Activated CD4-positive, alpha-beta memory T cell treated with anti-CD3 and anti-CD28 coated beads for 36 hours (primary cell): ENCODE data around the gene SYP. TPM values are rescaled to one million over a fixed set of nuclear protein-coding genes. Genes with fewer than 3 reads are reported as not detected.
"Not testable (repeated sequence)": the region's sequence is repeated elsewhere in the genome, so short reads cannot be mapped to it uniquely, and the experiment has no call there.

ENCODE experiments used
- CTCF ChIA-PET: fragments of 350-600 bp; sonication (Branson Sonifier 250); formaldehyde crosslinking; loops from one replicate; lab custom pipeline; 2021; ENCODE audit warnings: antibody characterized with exemption, inconsistent platforms; lab: Charles Lee
- POLR2A ChIA-PET: fragments of 350-600 bp; sonication (Branson Sonifier 250); formaldehyde crosslinking; loops from one replicate; lab custom pipeline; 2021; ENCODE audit warnings: antibody characterized with exemption; lab: Charles Lee
- DNase-seq: peaks from one replicate; pipeline ENCODE4 v3.0.0-alpha.2; 2020
- H3K27ac Mint-ChIP-seq: one replicate; pipeline ENCODE4 v1.8.0; 2021; ENCODE audit warnings: mixed read lengths
- H3K27me3 Mint-ChIP-seq: one replicate; pipeline ENCODE4 v1.8.0; 2021; ENCODE audit warnings: mixed read lengths
- H3K36me3 Mint-ChIP-seq: one replicate; pipeline ENCODE4 v1.8.0; 2021; ENCODE audit warnings: mixed read lengths
- H3K4me1 Mint-ChIP-seq: one replicate; pipeline ENCODE4 v1.8.0; 2021; ENCODE audit warnings: low read depth, mixed read lengths
- H3K4me3 Mint-ChIP-seq: one replicate; pipeline ENCODE4 v1.8.0; 2021; ENCODE audit warnings: mild to moderate bottlenecking, mixed read lengths
- H3K9me3 Mint-ChIP-seq: one replicate; pipeline ENCODE4 v1.8.0; 2021; ENCODE audit warnings: mixed read lengths
- intact Hi-C: fragments of 100-400 bp; cut with micrococcal nuclease; formaldehyde crosslinking; loops from one replicate; pipeline ENCODE4 v1.15.1; 2023
- total RNA-seq, 2 experiments: library from RNA; stranded (reverse); gene quantifications; one replicate each; pipeline ENCODE4 v1.2.3, GENCODE V29; 2021

SYP gene
- total RNA-seq, 2 experiments from 2014 or later: 5.3 to 5.4 TPM

DNA sequence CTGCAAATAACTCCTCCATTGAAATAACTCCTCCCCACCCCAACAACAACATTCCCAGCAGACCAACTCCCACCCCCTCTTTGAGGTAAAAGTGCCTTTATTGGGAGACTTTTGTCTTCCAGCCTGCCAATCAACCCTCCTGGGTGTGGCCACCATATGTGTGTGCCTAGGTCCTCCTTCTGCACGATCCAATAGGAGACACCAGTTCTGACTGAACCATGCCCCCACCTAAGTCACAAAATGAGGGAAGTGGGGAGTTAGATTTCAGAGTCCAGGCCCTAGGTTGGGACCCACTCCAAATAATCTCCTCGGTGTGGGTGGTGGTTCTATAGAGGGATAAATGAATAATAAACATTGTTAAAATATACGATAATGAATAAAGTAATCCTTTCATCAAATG lies 25.3 kb downstream of the SYP start:
- intact Hi-C loops: no loop called here
- no peak overlapping the region for H3K4me3 Mint-ChIP-seq
- no peaks in the 10 kb centered on the region for H3K27me3 Mint-ChIP-seq
- H3K27ac Mint-ChIP-seq: peak overlapping the region; percentile 8
- CTCF ChIA-PET: interaction anchor here (1.0 kb wide), 1 partner anchor 15 kb away, joined by 3 read pairs; no protein-coding TSS in a partner anchor
- no peak for DNase-seq
- no peaks in the 10 kb centered on the region for H3K9me3 Mint-ChIP-seq
- POLR2A ChIA-PET: no interaction called here
- peaks cover 34% of the 10 kb centered on the region for H3K36me3 Mint-ChIP-seq
- peaks cover 17% of the 10 kb centered on the region for H3K4me1 Mint-ChIP-seq

DNA sequence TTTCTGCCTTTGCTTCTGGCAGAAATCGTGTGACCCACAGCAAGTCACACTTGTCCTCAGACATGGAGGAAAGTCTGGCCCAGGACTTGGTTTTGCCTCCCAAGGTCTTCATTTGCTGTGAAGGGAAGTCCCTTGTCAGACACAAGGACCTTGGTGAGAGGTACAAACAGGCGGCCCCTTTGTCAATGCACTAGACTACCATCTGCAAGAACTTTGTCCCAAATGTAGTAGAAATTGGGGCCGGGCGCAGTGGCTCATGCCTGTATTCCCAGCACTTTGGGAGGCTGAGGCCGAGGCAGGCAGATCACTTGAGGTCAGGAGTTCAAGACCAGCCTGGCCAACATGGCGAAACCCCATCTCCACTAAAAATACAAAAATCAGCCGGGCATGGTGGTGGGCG lies 26.4 kb downstream of the SYP start:
- H3K9me3 Mint-ChIP-seq, intact Hi-C loops, DNase-seq, H3K27me3 Mint-ChIP-seq: not testable (repeated sequence)
- Mint-ChIP-seq H3K27ac (peak overlapping the region; percentile 91), H3K4me1 (peaks cover 21% of the 10 kb centered on the region), H3K4me3 (peak overlapping the region; percentile 86), H3K36me3 (peaks cover 30% of the 10 kb centered on the region)
- ChIA-PET POLR2A (interaction anchor here (0.5 kb wide), 1 partner anchor 171 kb away, joined by 4 read pairs; no protein-coding TSS in a partner anchor), CTCF (interaction anchor here (2.2 kb wide), 1 partner anchor 19 kb away, joined by 11 read pairs; no protein-coding TSS in a partner anchor)

DNA sequence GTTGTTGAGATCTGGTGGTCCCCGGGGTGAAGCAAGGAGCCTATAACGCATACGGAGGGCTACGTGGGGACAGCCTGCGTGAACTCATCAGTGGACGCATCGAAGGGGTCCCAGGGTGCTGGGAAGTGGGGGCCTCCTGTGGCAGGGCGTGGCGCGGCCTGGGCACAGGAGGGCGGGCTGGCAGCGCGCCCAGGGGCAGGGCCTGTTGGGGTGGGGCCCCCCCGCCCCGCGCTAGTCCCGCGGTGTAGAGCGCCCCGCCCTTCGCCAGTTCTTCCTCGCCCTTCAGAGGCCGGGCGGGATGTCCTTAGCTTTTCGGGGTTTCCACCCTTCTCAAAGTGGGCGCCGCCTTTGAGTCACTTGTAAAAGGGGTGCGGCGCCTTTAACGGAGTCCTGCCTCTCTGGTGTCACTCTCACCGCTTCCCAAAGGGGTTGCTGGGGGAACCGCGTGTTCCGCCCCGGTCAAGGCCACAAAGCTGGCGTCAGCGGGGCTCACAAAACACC lies 27.7 kb downstream of the SYP start:
- intact Hi-C loops: no loop called here
- Mint-ChIP-seq H3K9me3 (no peaks in the 10 kb centered on the region), H3K36me3 (peaks cover 30% of the 10 kb centered on the region), H3K27me3 (no peaks in the 10 kb centered on the region), H3K27ac (peak overlapping the region; percentile 91), H3K4me1 (peaks cover 30% of the 10 kb centered on the region), H3K4me3 (peak overlapping the region; percentile 86)
- DNase-seq: peak; percentile 83
- POLR2A ChIA-PET: interaction anchor here (0.7 to 1.7 kb wide), 3 partner anchors 8 to 97 kb away, joined by 3 to 4 read pairs (median 3); partner anchors contain the start of gene PPP1R3F
- CTCF ChIA-PET: interaction anchor here (1.2 to 2.2 kb wide), 4 partner anchors 8 to 20 kb away, joined by 3 to 11 read pairs (median 4); no protein-coding TSS in a partner anchor

DNA sequence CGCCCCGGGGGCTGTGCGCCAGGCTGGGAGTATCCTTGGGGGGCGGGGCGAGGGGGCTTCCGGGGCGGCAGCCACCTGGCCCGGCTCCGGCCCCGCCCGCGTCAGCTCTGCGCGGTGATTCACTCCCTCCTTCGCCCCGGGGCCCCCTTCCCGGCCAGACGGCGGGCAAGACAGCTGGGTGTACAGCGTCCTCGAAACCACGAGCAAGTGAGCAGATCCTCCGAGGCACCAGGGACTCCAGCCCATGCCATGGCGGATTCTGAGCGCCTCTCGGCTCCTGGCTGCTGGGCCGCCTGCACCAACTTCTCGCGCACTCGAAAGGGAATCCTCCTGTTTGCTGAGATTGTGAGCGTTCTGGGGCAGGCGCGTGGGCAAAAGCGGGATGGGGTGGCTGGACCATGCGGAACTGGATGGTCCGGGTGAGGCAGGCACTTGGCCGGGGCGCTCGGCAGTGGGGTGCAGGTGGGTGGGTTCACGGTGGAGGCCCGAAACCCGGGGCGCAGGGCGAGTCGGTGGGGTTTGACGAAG lies 28.2 kb downstream of the SYP start, which contains the start of gene PLP2:
Gene PLP2 (plus strand): TSS at position 147 of the 528 bp plus-strand sequence. CDS start 103 bp downstream, at position 250.
- Mint-ChIP-seq H3K36me3 (peaks cover 30% of the 10 kb centered on the region), H3K27ac (peak within 1 kb of the TSS; percentile 91), H3K27me3 (no peaks in the 10 kb centered on the region), H3K9me3 (no peaks in the 10 kb centered on the region), H3K4me1 (peaks cover 31% of the 10 kb centered on the region), H3K4me3 (peak within 1 kb of the TSS; percentile 86)
- intact Hi-C loops: no loop called here
- DNase-seq: peak; percentile 88
- POLR2A ChIA-PET: interaction anchor here (1.2 to 1.7 kb wide), 2 partner anchors 9 to 97 kb away, joined by 3 to 4 read pairs; partner anchors contain the start of gene PPP1R3F
- CTCF ChIA-PET: interaction anchor here (1.2 to 2.2 kb wide), 5 partner anchors 8 to 21 kb away, joined by 3 to 11 read pairs (median 4); no protein-coding TSS in a partner anchor

DNA sequence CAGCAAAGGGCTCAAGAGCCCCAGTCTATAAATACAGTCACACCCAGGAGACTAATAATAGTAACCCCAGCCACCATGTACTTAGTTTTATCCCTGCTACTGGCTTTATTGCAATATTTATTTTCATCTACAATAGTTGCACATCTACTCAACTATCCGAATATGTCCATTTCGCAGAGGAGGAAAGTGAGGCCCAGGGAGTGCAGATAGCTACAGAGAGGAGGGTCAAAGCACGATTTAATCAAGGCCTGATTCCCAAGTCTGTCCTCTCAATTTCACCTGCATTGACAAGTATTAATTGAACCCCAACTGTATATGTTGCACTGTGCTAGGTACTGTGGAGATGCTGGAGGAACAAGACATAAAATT lies 32.3 kb downstream of the SYP start:
- H3K36me3 Mint-ChIP-seq: peaks cover 2% of the 10 kb centered on the region
- POLR2A ChIA-PET: interaction anchor here (0.9 to 2.1 kb wide), 4 partner anchors 13 to 270 kb away, joined by 3 to 11 read pairs (median 3); no protein-coding TSS in a partner anchor
- peak overlapping the region; percentile 93 for H3K27ac Mint-ChIP-seq
- H3K4me1 Mint-ChIP-seq: peaks cover 30% of the 10 kb centered on the region
- no peak for DNase-seq
- no peaks in the 10 kb centered on the region for H3K27me3 Mint-ChIP-seq
- intact Hi-C loops: loop anchor here (1.0 to 10.0 kb wide), 2 partner anchors 24 to 363 kb away; partner anchors contain the start of gene HDAC6
- CTCF ChIA-PET: interaction anchor here (1.1 to 3.4 kb wide), 3 partner anchors 12 to 24 kb away, joined by 3 to 23 read pairs (median 12); no protein-coding TSS in a partner anchor
- no peaks in the 10 kb centered on the region for H3K9me3 Mint-ChIP-seq
- H3K4me3 Mint-ChIP-seq: peak overlapping the region; percentile 78

DNA sequence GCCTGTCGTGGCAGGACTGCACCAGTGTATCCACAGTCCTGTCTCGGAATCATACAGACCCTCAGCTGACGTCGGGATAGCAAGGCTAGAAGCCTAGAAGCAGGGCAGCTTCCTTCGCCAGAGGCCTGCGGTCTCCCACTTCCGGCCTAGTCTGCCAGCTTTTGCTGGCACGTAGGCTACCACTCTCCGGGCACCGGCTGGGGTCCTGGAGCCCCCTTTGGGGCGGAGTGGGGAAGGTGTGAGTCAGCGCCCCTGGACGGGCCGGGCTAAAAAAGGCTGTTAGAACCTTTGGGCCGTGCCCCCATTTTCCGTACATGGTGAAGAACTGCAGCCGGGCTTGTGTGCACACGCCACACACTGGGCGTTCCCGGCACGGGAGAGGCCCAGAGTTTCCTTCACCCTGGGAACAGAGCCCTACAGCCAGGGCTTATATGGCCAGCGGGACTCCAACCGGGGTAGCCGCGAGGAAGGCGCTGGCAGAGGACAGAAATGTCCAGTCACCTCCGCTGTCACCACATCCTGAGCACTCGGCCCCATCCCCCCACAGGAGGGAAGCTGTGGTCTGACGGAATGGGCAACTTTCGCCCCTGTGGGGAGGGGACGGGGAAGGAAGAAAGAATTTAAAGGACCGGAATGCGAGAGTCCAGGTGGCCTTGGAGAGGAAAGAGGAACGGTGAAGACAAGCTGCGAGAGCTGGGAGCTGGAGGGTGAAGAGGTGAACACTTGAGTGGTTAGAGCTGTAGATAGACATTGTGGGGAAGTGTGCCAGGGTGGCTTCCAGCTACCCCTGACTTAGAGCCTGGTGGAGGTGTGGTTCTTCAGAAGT lies 32.9 kb downstream of the SYP start:
- intact Hi-C loops: loop anchor here (1.0 to 10.0 kb wide), 2 partner anchors 24 to 362 kb away; partner anchors contain the start of gene HDAC6

DNA sequence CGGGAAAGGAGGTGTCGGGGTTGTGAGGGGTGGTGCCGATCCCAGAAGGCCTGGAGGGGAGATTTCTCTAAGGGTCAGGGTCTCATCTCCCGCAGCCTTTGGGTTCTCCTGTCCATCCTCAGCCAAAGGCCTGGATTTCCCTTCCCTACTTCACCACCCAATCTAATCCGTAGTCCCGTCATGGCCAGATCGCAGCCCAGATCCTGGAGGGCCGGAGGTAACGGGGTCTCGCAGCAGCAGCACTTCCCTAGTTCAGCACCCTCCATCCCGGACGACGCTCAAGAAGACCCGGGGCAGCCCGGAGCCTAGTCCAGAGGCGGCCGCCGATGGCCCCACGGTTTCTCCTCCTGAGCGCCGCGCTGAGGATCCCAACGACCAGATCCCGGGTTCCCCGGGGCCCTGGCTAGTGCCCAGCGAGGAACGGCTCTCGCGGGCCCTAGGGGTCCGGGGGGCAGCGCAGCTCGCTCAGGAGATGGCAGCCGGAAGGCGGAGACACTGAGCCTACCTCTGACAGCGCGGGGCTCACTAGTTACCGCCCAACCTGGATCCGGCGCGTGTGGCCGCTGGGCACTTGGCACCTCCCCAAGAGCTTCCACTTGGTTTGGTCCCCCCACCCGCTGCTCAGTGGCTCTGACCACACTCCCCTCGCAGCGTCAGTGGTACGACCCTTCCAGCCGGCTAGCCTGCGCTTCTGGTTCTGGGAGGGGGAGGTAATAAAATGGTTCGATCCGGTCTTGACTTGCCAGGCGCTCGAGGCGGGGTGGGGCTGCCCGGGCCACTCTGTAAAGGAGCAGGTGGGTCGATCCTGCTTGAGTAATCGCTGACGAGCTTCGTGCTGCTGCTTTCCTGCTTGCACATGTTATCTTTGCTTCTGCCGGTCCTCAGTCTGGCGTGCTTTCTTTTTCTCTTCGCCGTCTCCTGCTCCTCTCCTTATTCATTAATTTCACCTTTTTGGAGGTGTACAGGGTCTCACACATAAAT lies 33.8 kb downstream of the SYP start:
- H3K27ac Mint-ChIP-seq: peak overlapping the region; percentile 93
- peak overlapping the region; percentile 78 for H3K4me3 Mint-ChIP-seq
- ChIA-PET POLR2A (interaction anchor here (1.1 to 2.1 kb wide), 5 partner anchors 10 to 268 kb away, joined by 3 to 11 read pairs (median 4); no protein-coding TSS in a partner anchor), CTCF (interaction anchor here (0.6 to 3.4 kb wide), 7 partner anchors 10 to 86 kb away, joined by 3 to 23 read pairs (median 4); no protein-coding TSS in a partner anchor)
- peak; percentile 83 for DNase-seq
- intact Hi-C loops: loop anchor here (10.0 kb wide), 1 partner anchor 361 kb away; the partner anchor contains the start of gene HDAC6
- no peaks in the 10 kb centered on the region for H3K27me3 Mint-ChIP-seq
- H3K36me3 Mint-ChIP-seq: no peaks in the 10 kb centered on the region
- H3K9me3 Mint-ChIP-seq: no peaks in the 10 kb centered on the region
- H3K4me1 Mint-ChIP-seq: peaks cover 28% of the 10 kb centered on the region

More for the DNA sequence above, 32.9 kb downstream of the SYP start:
- peak overlapping the region; percentile 93 for H3K27ac Mint-ChIP-seq
- H3K9me3 Mint-ChIP-seq: no peaks in the 10 kb centered on the region
- ChIA-PET POLR2A (interaction anchor here (0.9 to 2.1 kb wide), 6 partner anchors 11 to 269 kb away, joined by 3 to 11 read pairs (median 4); no protein-coding TSS in a partner anchor), CTCF (interaction anchor here (0.6 to 3.4 kb wide), 8 partner anchors 10 to 87 kb away, joined by 3 to 23 read pairs (median 5); no protein-coding TSS in a partner anchor)
- no peaks in the 10 kb centered on the region for H3K36me3 Mint-ChIP-seq
- peak; percentile 82 for DNase-seq
- peak overlapping the region; percentile 78 for H3K4me3 Mint-ChIP-seq
- no peaks in the 10 kb centered on the region for H3K27me3 Mint-ChIP-seq
- peaks cover 28% of the 10 kb centered on the region for H3K4me1 Mint-ChIP-seq

DNA sequence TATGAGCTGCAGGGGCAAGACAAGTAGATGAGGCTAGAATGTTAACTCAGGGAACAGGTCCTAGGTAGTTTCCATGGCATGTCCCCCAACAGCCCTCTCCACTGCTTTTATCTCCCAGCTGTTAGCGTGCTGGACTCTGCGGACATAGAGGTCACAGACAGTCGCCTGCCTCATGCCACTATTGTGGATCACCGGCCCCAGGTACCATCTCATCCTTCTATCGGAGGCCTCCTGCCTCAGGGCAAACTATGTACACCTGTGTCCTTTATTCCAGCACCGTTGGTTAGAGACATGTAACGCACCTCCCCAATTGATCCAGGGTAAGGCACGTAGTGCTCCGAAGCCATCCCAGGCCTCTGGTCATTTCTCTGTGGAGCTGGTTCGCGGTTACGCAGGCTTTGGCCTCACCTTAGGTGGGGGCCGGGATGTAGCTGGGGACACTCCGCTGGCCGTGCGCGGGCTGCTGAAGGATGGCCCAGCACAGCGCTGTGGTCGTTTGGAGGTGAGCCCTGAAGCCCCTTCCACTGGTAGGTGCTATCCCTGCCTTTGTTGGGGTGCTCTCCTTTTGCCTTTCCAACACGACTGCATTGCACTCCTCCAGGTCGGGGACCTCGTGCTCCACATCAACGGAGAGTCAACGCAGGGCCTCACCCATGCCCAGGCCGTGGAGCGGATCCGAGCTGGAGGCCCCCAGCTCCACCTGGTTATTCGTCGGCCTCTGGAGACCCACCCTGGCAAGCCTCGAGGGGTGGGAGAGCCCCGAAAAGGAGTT lies 35.2 kb downstream of the SYP start:
- H3K9me3 Mint-ChIP-seq: no peaks in the 10 kb centered on the region
- no peaks in the 10 kb centered on the region for H3K27me3 Mint-ChIP-seq
- intact Hi-C loops: loop anchor here (10.0 kb wide), 1 partner anchor 360 kb away; the partner anchor contains the start of gene HDAC6
- H3K4me3 Mint-ChIP-seq: peak overlapping the region; percentile 65
- POLR2A ChIA-PET: no interaction called here
- H3K4me1 Mint-ChIP-seq: peaks cover 28% of the 10 kb centered on the region
- H3K36me3 Mint-ChIP-seq: no peaks in the 10 kb centered on the region
- CTCF ChIA-PET: interaction anchor here (0.6 to 3.4 kb wide), 5 partner anchors 8 to 587 kb away, joined by 3 to 23 read pairs (median 4); partner anchors contain the start of genes PLP2 and TFE3
- H3K27ac Mint-ChIP-seq: no peak overlapping the region
- DNase-seq: no peak

DNA sequence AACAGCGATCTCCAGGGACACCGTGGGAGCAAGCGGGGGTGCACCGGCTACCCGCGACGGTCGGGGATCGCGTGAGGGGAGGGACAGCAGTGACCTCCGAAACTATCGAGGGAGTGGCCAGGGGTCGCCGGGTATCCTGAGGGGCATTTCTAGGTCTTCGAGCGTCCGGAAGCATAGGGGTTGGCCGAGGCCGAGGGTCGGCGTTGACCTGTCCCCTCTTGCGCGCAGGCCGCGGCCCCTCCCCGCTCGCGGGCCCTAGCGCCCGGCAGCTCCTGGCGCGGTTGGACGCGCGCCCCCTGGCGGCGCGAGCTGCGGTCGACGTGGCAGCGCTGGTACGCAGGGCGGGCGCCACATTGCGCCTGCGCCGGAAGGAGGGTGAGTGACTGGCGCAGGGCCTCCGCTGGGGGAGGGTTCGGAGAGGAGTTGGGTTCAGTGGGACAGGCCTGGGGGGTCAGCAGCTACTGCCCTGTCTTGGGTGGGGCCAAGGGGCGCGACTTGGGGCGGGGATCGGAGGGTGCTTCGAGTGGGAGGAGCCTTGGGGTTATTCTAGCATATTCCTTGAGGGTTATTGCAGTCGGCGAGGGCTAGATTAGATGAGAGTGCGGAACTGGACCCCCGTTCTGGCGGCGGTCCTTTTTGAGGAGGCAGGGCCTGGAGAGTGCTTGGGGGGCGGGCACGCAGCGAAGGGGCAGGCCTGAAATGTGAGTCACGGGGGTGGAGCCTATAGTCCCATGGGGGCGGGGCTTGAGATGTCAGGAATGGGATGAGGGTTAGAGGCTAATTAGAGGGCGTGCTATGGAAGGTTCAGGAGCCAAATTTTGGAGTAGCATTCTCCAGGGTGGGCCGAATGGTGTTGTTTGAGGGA lies 36.2 kb downstream of the SYP start:
- H3K4me3 Mint-ChIP-seq: peak overlapping the region; percentile 78
- no peaks in the 10 kb centered on the region for H3K27me3 Mint-ChIP-seq
- ChIA-PET POLR2A (interaction anchor here (0.5 to 1.0 kb wide), 2 partner anchors 21 to 83 kb away, joined by 3 read pairs; no protein-coding TSS in a partner anchor), CTCF (interaction anchor here (0.6 to 1.8 kb wide), 7 partner anchors 8 to 588 kb away, joined by 3 to 6 read pairs (median 4); partner anchors contain the start of gene PLP2)
- H3K4me1 Mint-ChIP-seq: peaks cover 24% of the 10 kb centered on the region
- H3K36me3 Mint-ChIP-seq: no peaks in the 10 kb centered on the region
- intact Hi-C loops: loop anchor here (10.0 kb wide), 1 partner anchor 359 kb away; the partner anchor contains the start of gene HDAC6
- DNase-seq: peak; percentile 86
- no peaks in the 10 kb centered on the region for H3K9me3 Mint-ChIP-seq
- H3K27ac Mint-ChIP-seq: peak overlapping the region; percentile 95
